ENCODE data around the gene VAT1. TPM values are rescaled to one million over a fixed set of nuclear protein-coding genes. Genes with fewer than 3 reads are reported as not detected.

VAT1 gene
- total RNA-seq, 1 experiment from 2014 or later = 263 TPM

Other genes starting within 250 kb of the VAT1 start
- gene VPS25, start 248.9 kb downstream of the VAT1 start, total RNA-seq (2014; rRNA removed; shearing (Covaris generic); ENCODE audit: low replicate concordance) = 68.7 and 99.1 TPM in 2 replicates
- not detected in 2 replicates for gene WNK4, start 241.8 kb downstream of the VAT1 start, total RNA-seq (2014; rRNA removed; shearing (Covaris generic); ENCODE audit: low replicate concordance)
- gene COA3, start 223.7 kb downstream of the VAT1 start, total RNA-seq (2014; rRNA removed; shearing (Covaris generic); ENCODE audit: low replicate concordance) = 65.1 and 90.5 TPM in 2 replicates
- not detected in 2 replicates for gene CNTD1, start 223.5 kb downstream of the VAT1 start, total RNA-seq (2014; rRNA removed; shearing (Covaris generic); ENCODE audit: low replicate concordance)
- gene BECN1, start 198.1 kb downstream of the VAT1 start, total RNA-seq (2014; rRNA removed; shearing (Covaris generic); ENCODE audit: low replicate concordance) = 85.0 and 209 TPM in 2 replicates
- 72.7 and 82.0 TPM in 2 replicates for gene PSME3, start 189.0 kb downstream of the VAT1 start, total RNA-seq (2014; rRNA removed; shearing (Covaris generic); ENCODE audit: low replicate concordance)
- 0.36 TPM in 1 of 2 replicates, not detected in the other for gene AOC2, start 177.8 kb downstream of the VAT1 start, total RNA-seq (2014; rRNA removed; shearing (Covaris generic); ENCODE audit: low replicate concordance)
- gene AOC3, start 171.2 kb downstream of the VAT1 start, total RNA-seq (2014; rRNA removed; shearing (Covaris generic); ENCODE audit: low replicate concordance) = 0.10 and 0.86 TPM in 2 replicates
- gene G6PC1, start 121.6 kb downstream of the VAT1 start, total RNA-seq (2014; rRNA removed; shearing (Covaris generic); ENCODE audit: low replicate concordance) = not detected in 2 replicates
- gene AARSD1, start 57.9 kb downstream of the VAT1 start, total RNA-seq (2014; rRNA removed; shearing (Covaris generic); ENCODE audit: low replicate concordance) = 41.7 and 47.0 TPM in 2 replicates
- gene PTGES3L, start 42.3 kb downstream of the VAT1 start, total RNA-seq (2014; rRNA removed; shearing (Covaris generic); ENCODE audit: low replicate concordance) = not detected in 2 replicates
- gene RUNDC1, start 41.8 kb downstream of the VAT1 start, total RNA-seq (2014; rRNA removed; shearing (Covaris generic); ENCODE audit: low replicate concordance) = 3.8 and 5.1 TPM in 2 replicates
- gene RPL27, start 24.0 kb downstream of the VAT1 start, total RNA-seq (2014; rRNA removed; shearing (Covaris generic); ENCODE audit: low replicate concordance) = 2,193 and 2,673 TPM in 2 replicates
- 10.7 and 26.8 TPM in 2 replicates for gene IFI35, start 15.6 kb downstream of the VAT1 start, total RNA-seq (2014; rRNA removed; shearing (Covaris generic); ENCODE audit: low replicate concordance)
- not detected in 2 replicates for gene RND2, start 2.8 kb upstream of the VAT1 start, total RNA-seq (2014; rRNA removed; shearing (Covaris generic); ENCODE audit: low replicate concordance)
- 30.8 and 33.9 TPM in 2 replicates for gene BRCA1, start 103.0 kb upstream of the VAT1 start, total RNA-seq (2014; rRNA removed; shearing (Covaris generic); ENCODE audit: low replicate concordance)
- 78.8 and 81.8 TPM in 2 replicates for gene NBR1, start 148.8 kb upstream of the VAT1 start, total RNA-seq (2014; rRNA removed; shearing (Covaris generic); ENCODE audit: low replicate concordance)
- 0.10 and 0.99 TPM in 2 replicates for gene TMEM106A, start 189.5 kb upstream of the VAT1 start, total RNA-seq (2014; rRNA removed; shearing (Covaris generic); ENCODE audit: low replicate concordance)
- gene CCDC200, start 206.2 kb upstream of the VAT1 start, total RNA-seq (2014; rRNA removed; shearing (Covaris generic); ENCODE audit: low replicate concordance) = not detected in 2 replicates
- not detected in 2 replicates for gene RNU2-1, start 211.6 kb upstream of the VAT1 start, total RNA-seq (2014; rRNA removed; shearing (Covaris generic); ENCODE audit: low replicate concordance)

Data from MG63 (cell line).